Osteoblast (primary cell): ENCODE data around the gene PSME2. TPM values are rescaled to one million over a fixed set of nuclear protein-coding genes. Genes with fewer than 3 reads are reported as not detected.

Experiments
- DNase-seq: peaks from one replicate; pipeline ENCODE4 v3.0.0; 2011; ENCODE audit warnings: low spot score, mixed read lengths; ENCODE audit not compliant: insufficient read length; ENCODE audit errors: missing footprints
- H2AFZ ChIP-seq: 2 replicates; pipeline ENCODE4 v1.6.0; 2011; ENCODE audit warnings: mild to moderate bottlenecking, low read length
- H3K27ac ChIP-seq: 2 replicates; pipeline ENCODE4 v1.5.1; 2011; ENCODE audit warnings: mild to moderate bottlenecking, low read depth, low read length, moderate library complexity
- H3K27me3 ChIP-seq: 2 replicates; pipeline ENCODE4 v1.6.0; 2012; ENCODE audit warnings: mild to moderate bottlenecking, control low read depth, inconsistent platforms, low read length, moderate library complexity; ENCODE audit not compliant: insufficient read depth
- H3K36me3 ChIP-seq: 2 replicates; pipeline ENCODE4 v1.5.1; 2011; ENCODE audit warnings: mild to moderate bottlenecking, low read length, control low read depth, moderate library complexity; ENCODE audit not compliant: insufficient read depth
- H3K4me1 ChIP-seq: 2 replicates; pipeline ENCODE4 v1.5.1; 2011; ENCODE audit warnings: mild to moderate bottlenecking, low read length, control low read depth, moderate library complexity; ENCODE audit not compliant: insufficient read depth
- H3K4me2 ChIP-seq: 2 replicates; pipeline ENCODE4 v1.6.0; 2011; ENCODE audit warnings: mild to moderate bottlenecking, low read length; ENCODE audit not compliant: insufficient read depth
- H3K4me3 ChIP-seq: fragments of 200-600 bp; sonication (generic); 3 replicates; pipeline ENCODE4 v1.5.1; 2012; ENCODE audit warnings: mild to moderate bottlenecking, low read length, inconsistent platforms; ENCODE audit not compliant: insufficient read depth
- H3K79me2 ChIP-seq: 2 replicates; pipeline ENCODE4 v1.6.0; 2012; ENCODE audit warnings: mild to moderate bottlenecking, low read length, control low read depth, inconsistent platforms; ENCODE audit not compliant: insufficient read depth
- H3K9me3 ChIP-seq: 2 replicates; pipeline ENCODE4 v1.5.1; 2011; ENCODE audit warnings: low read depth, low read length, control low read depth
- H4K20me1 ChIP-seq: 2 replicates; pipeline ENCODE4 v1.6.0; 2012; ENCODE audit warnings: mild to moderate bottlenecking, low read length, control low read depth; ENCODE audit not compliant: insufficient read depth
- CTCF ChIP-seq: IDR thresholded peaks from 2 replicates; pipeline ENCODE4 v1.5.1; 2011; ENCODE audit warnings: mild to moderate bottlenecking, low read depth, low read length, moderate library complexity; ENCODE audit errors: extremely low read depth
- total RNA-seq: library from RNA; depleted of rRNA; stranded (reverse); fragments of >200 nt; gene quantifications from 2 replicates; pipeline ENCODE4 v1.2.3, GENCODE V29; 2012

The PSME2 gene
- total RNA-seq, 1 donor: 55.7 TPM

GRCh38 chr14:24156840-24157239 lies 10.4 kb upstream of the PSME2 start:
- Histone ChIP-seq H3K9me3 (no peaks in the 10 kb centered on the region), H3K4me1 (peaks cover 6% of the 10 kb centered on the region), H3K36me3 (peaks cover 69% of the 10 kb centered on the region), H3K79me2 (peaks cover 8% of the 10 kb centered on the region), H2AFZ (no peak overlapping the region), H3K27ac (no peak overlapping the region), H3K4me2 (no peak overlapping the region), H3K4me3 (no peak overlapping the region), H4K20me1 (no peaks in the 10 kb centered on the region), H3K27me3 (no peaks in the 10 kb centered on the region)
- no peak for TF ChIP-seq CTCF
- DNase-seq: peak; percentile 59

GRCh38 chr14:24155100-24155499 lies 8.7 kb upstream of the PSME2 start:
- H3K9me3 ChIP-seq: no peaks in the 10 kb centered on the region
- no peak for TF ChIP-seq CTCF
- no peaks in the 10 kb centered on the region for H3K4me1 ChIP-seq

GRCh38 chr14:24151404-24152080 lies 5.1 kb upstream of the PSME2 start:
- H3K27me3 ChIP-seq: no peaks in the 10 kb centered on the region
- no peak for DNase-seq
- H3K4me3 ChIP-seq: no peak overlapping the region
- no peaks in the 10 kb centered on the region for H3K9me3 ChIP-seq
- peaks cover 59% of the 10 kb centered on the region for H3K36me3 ChIP-seq
- peaks cover 33% of the 10 kb centered on the region for H3K79me2 ChIP-seq
- no peak overlapping the region for H3K4me2 ChIP-seq
- peaks cover 11% of the 10 kb centered on the region for H4K20me1 ChIP-seq
- TF ChIP-seq CTCF: no peak
- H3K4me1 ChIP-seq: peaks cover 9% of the 10 kb centered on the region
- H2AFZ ChIP-seq: no peak overlapping the region
- no peak overlapping the region for H3K27ac ChIP-seq

More at GRCh38 chr14:24155100-24155499, 8.7 kb upstream of the PSME2 start:
- no peak overlapping the region for H3K4me2 ChIP-seq
- H3K27me3 ChIP-seq: no peaks in the 10 kb centered on the region
- peaks cover 79% of the 10 kb centered on the region for H3K36me3 ChIP-seq
- peak; percentile 31 for DNase-seq
- no peak overlapping the region for H3K27ac ChIP-seq
- H4K20me1 ChIP-seq: no peaks in the 10 kb centered on the region
- H2AFZ ChIP-seq: no peak overlapping the region
- peaks cover 7% of the 10 kb centered on the region for H3K79me2 ChIP-seq
- no peak overlapping the region for H3K4me3 ChIP-seq

GRCh38 chr14:24150993-24151392 lies 4.6 kb upstream of the PSME2 start:
- peaks cover 33% of the 10 kb centered on the region for H3K79me2 ChIP-seq
- H2AFZ ChIP-seq: no peak overlapping the region
- DNase-seq: peak; percentile 32
- no peak overlapping the region for H3K4me3 ChIP-seq
- H3K9me3 ChIP-seq: no peaks in the 10 kb centered on the region
- peaks cover 55% of the 10 kb centered on the region for H3K36me3 ChIP-seq
- H4K20me1 ChIP-seq: peaks cover 11% of the 10 kb centered on the region
- H3K4me2 ChIP-seq: no peak overlapping the region
- TF ChIP-seq CTCF: no peak
- H3K27me3 ChIP-seq: no peaks in the 10 kb centered on the region
- no peak overlapping the region for H3K27ac ChIP-seq
- peaks cover 11% of the 10 kb centered on the region for H3K4me1 ChIP-seq
